GM12878 (cell line): Measurements from ENCODE around the gene SPATA24. TPM values are rescaled to one million over a fixed set of nuclear protein-coding genes. Genes with fewer than 3 reads are reported as not detected.

Experiments used
- BACH1 ChIP-seq: fragments of 450-650 bp; IDR thresholded peaks from 2 replicates; pipeline ENCODE4 v1.6.1; 2017; ENCODE audit warnings: mild to moderate bottlenecking, borderline replicate concordance
- CBX3 ChIP-seq: fragments of 200-600 bp; sonication (generic); IDR thresholded peaks from 2 replicates; pipeline ENCODE4 v1.6.1; 2016; ENCODE audit warnings: low read depth, borderline replicate concordance
- HSF1 ChIP-seq: fragments of 150-350 bp; IDR thresholded peaks from 2 replicates; pipeline ENCODE4 v1.6.1; 2014; ENCODE audit warnings: mild to moderate bottlenecking, low read depth, low read length
- LARP7 ChIP-seq: fragments of 450-650 bp; IDR thresholded peaks from 2 replicates; pipeline ENCODE4 v1.6.1; 2017; ENCODE audit warnings: mild to moderate bottlenecking
- NR2C2 ChIP-seq: IDR thresholded peaks from 2 replicates; pipeline ENCODE4 v1.6.1; 2011; ENCODE audit warnings: borderline replicate concordance, low read depth; ENCODE audit not compliant: control insufficient read depth, insufficient read length
- POLR2AphosphoS2 ChIP-seq: IDR thresholded peaks from 2 replicates; pipeline ENCODE4 v1.6.1; 2011; ENCODE audit warnings: low read depth, mild to moderate bottlenecking, low read length, improper control_type of control experiment, moderate library complexity
- RBBP5 ChIP-seq: fragments of 200-600 bp; sonication (generic); conservative IDR thresholded peaks from 2 replicates; pipeline ENCODE4 v1.6.1; 2016
- RUNX3 ChIP-seq: IDR thresholded peaks from 2 replicates; pipeline ENCODE4 v1.6.1; 2012; ENCODE audit warnings: low read length, inconsistent platforms
- SIN3A ChIP-seq: IDR thresholded peaks from 2 replicates; pipeline ENCODE4 v1.6.1; 2012; ENCODE audit warnings: low read depth, low read length, improper control_type of control experiment
- SMAD1 ChIP-seq: fragments of 450-650 bp; IDR thresholded peaks from 2 replicates; pipeline ENCODE4 v1.6.1; 2018; ENCODE audit warnings: mild to moderate bottlenecking, low read depth; ENCODE audit not compliant: partially characterized antibody
- SRF ChIP-seq, 2 experiments: IDR thresholded peaks; 2 replicates each; pipeline ENCODE4 v1.6.1; 2011; ENCODE audit warnings: low read depth in 2 of 2, low read length in 2 of 2, mild to moderate bottlenecking in 1 of 2, moderate library complexity in 1 of 2
- STAT1 ChIP-seq: fragments of 450-650 bp; conservative IDR thresholded peaks from 2 replicates; pipeline ENCODE4 v1.6.1; 2014; ENCODE audit warnings: antibody characterized with exemption, mild to moderate bottlenecking
- ZBTB11 ChIP-seq: fragments of 450-650 bp; formaldehyde crosslinking; IDR thresholded peaks from 2 replicates; pipeline ENCODE4 v1.5.0; 2022; ENCODE audit warnings: mild to moderate bottlenecking, missing genetic modification characterization
- ZNF592 ChIP-seq: fragments of 450-650 bp; IDR thresholded peaks from 2 replicates; pipeline ENCODE4 v1.6.1; 2017; ENCODE audit warnings: mild to moderate bottlenecking, moderate library complexity
- ZNF687 ChIP-seq: fragments of 450-650 bp; IDR thresholded peaks from 2 replicates; pipeline ENCODE4 v1.6.1; 2017; ENCODE audit warnings: mild to moderate bottlenecking, moderate library complexity
- ZZZ3 ChIP-seq: IDR thresholded peaks from 2 replicates; pipeline ENCODE4 v1.6.1; 2011; ENCODE audit warnings: low read depth; ENCODE audit not compliant: control insufficient read depth, insufficient read length
- polyA plus RNA-seq, 11 experiments: library from polyadenylated mRNA; depleted of rRNA in 4 of 11; unstranded in 6 of 11; stranded (reverse) in 5 of 11; fragments of >200 nt; fragmentation: Nextera tagmentation in 4 of 11; fragmentation: Illumina TruSeq in 1 of 11; extraction: Ambion mirVana in 4 of 11; extraction: Trizol in 1 of 11; gene quantifications; 1 replicate in 1 of 11; 2 replicates in 10 of 11; pipeline versions ENCODE4 v1.2.1 to v1.2.3, GENCODE V29; 2011 to 2016; ENCODE audit warnings: inconsistent platforms in 2 of 11, missing spikeins in 2 of 11, low read depth in 1 of 11
- total RNA-seq, 4 experiments: library from RNA; depleted of rRNA in 3 of 4; stranded (reverse); fragments of >200 nt in 3 of 4; fragmentation: Illumina TruSeq in 1 of 4; extraction: Trizol in 1 of 4; gene quantifications; 2 replicates each; pipeline versions ENCODE4 v1.2.1 to v1.2.3, GENCODE V29; 2013 to 2021

The SPATA24 gene
- total and polyA plus RNA-seq, 10 of the 15 experiments (the other 5 are each of a cell fraction or from before 2014, with no cell fraction given): 4.1 to 9.8 (median 7.3) TPM

GRCh38 chr5:139439013-139439903, 35.4 kb upstream of the SPATA24 start, which contains the start of gene DNAJC18 (continued):
- TF ChIP-seq BACH1: peak; percentile 57
- TF ChIP-seq RBBP5: no peak
- TF ChIP-seq CBX3: no peak
- TF ChIP-seq RUNX3: no peak; the same call in none of the 2 replicates
- TF ChIP-seq SIN3A: no peak
- no peak for TF ChIP-seq ZZZ3
- TF ChIP-seq HSF1: no peak
- TF ChIP-seq LARP7: peak; percentile 51
- peak; percentile 61 for TF ChIP-seq ZNF687
- no peak for TF ChIP-seq NR2C2
- TF ChIP-seq STAT1: peak; percentile 69; the same call in 1 of the 2 replicates
- TF ChIP-seq ZNF592: no peak
- TF ChIP-seq ZBTB11: no peak
- no peak for TF ChIP-seq SRF (IDR thresholded peaks at IDR 0.05; ENCODE audit: low read depth in 2 of 2, low read length in 2 of 2)
- TF ChIP-seq SMAD1: no peak
- TF ChIP-seq POLR2AphosphoS2: no peak
